Endodermal cell (in vitro differentiated cells): ENCODE data around the gene RIMBP2. TPM values are rescaled to one million over a fixed set of nuclear protein-coding genes. Genes with fewer than 3 reads are reported as not detected.

Experiments
- DNase-seq: peaks from one replicate; pipeline ENCODE4 v3.0.0-alpha.2; 2017
- H3K27ac ChIP-seq: 2 replicates; pipeline ENCODE4 v1.5.1; 2013; ENCODE audit warnings: mild to moderate bottlenecking, low read depth, low read length, moderate library complexity
- H3K27me3 ChIP-seq: 2 replicates; pipeline ENCODE4 v1.6.1; 2013; ENCODE audit warnings: mild to moderate bottlenecking, low read length, moderate library complexity; ENCODE audit not compliant: insufficient read depth, control insufficient read depth, poor library complexity, severe bottlenecking
- H3K36me3 ChIP-seq: 2 replicates; pipeline ENCODE4 v1.7.0; 2013; ENCODE audit warnings: mild to moderate bottlenecking, low read length, moderate library complexity; ENCODE audit not compliant: control insufficient read depth, insufficient read depth
- H3K4me1 ChIP-seq: one replicate; pipeline ENCODE4 v1.7.0; 2013; ENCODE audit warnings: low read length; ENCODE audit not compliant: control insufficient read depth, insufficient read depth
- H3K4me3 ChIP-seq: 2 replicates; pipeline ENCODE4 v1.5.1; 2013; ENCODE audit warnings: mild to moderate bottlenecking, low read length, moderate library complexity
- H3K9ac ChIP-seq: 2 replicates; pipeline ENCODE4 v1.6.1; 2013; ENCODE audit warnings: mild to moderate bottlenecking, low read length, moderate library complexity; ENCODE audit not compliant: poor library complexity, severe bottlenecking; ENCODE audit errors: extremely low read depth
- H3K9me3 ChIP-seq: 2 replicates; pipeline ENCODE4 v1.6.1; 2013; ENCODE audit warnings: mild to moderate bottlenecking, low read length, moderate library complexity; ENCODE audit not compliant: control insufficient read depth
- H3K27ac Mint-ChIP-seq: 2 replicates; pipeline ENCODE4 v1.8.0; 2020; ENCODE audit warnings: mixed read lengths
- H3K27me3 Mint-ChIP-seq: 2 replicates; pipeline ENCODE4 v1.8.0; 2021; ENCODE audit warnings: mild to moderate bottlenecking, mixed read lengths; ENCODE audit not compliant: insufficient read depth
- H3K36me3 Mint-ChIP-seq: 2 replicates; pipeline ENCODE4 v1.8.0; 2020; ENCODE audit warnings: low read depth, mixed read lengths
- H3K4me1 Mint-ChIP-seq: 2 replicates; pipeline ENCODE4 v1.8.0; 2020; ENCODE audit warnings: mixed read lengths
- H3K4me3 Mint-ChIP-seq: 2 replicates; pipeline ENCODE4 v1.8.0; 2020; ENCODE audit warnings: mild to moderate bottlenecking, moderate library complexity, mixed read lengths
- H3K9me3 Mint-ChIP-seq: 2 replicates; pipeline ENCODE4 v1.8.0; 2020; ENCODE audit warnings: mild to moderate bottlenecking, mixed read lengths
- CTCF ChIP-seq: fragments of 200-600 bp; sonication (generic); conservative IDR thresholded peaks from 2 replicates; pipeline ENCODE4 v1.5.0; 2021; ENCODE audit warnings: antibody characterized with exemption, mild to moderate bottlenecking
- WGBS, 2 experiments: methylation state at CpG; one replicate each; pipeline versions ENCODE4 v1.1.5 to v1.1.7; 2013; ENCODE audit warnings: missing lambda C conversion rate in 2 of 2, mixed read lengths in 1 of 2; ENCODE audit not compliant: insufficient coverage in 1 of 2, insufficient read length in 1 of 2; 5-methylcytosine and 5-hydroxymethylcytosine counted together
- total RNA-seq, 2 donors: library from RNA; stranded (reverse); fragmentation: NEBNext Ultra II Directional in 1 of 2; extraction: Animal tissue kit (Norgen Biotek cat#: 25700) in 1 of 2; gene quantifications; 2 replicates in 1 of 2; 3 replicates in 1 of 2; pipeline ENCODE4 v1.2.1, GENCODE V29; 2021

RIMBP2 gene
- total RNA-seq, 2 donors from 2014 or later = 0.13 to 3.4 TPM

- H3K9me3 Mint-ChIP-seq = no peaks in the 10 kb centered on the region
- no peak overlapping the region for H3K27ac ChIP-seq
- no peaks in the 10 kb centered on the region for H3K36me3 Mint-ChIP-seq
- H3K9me3 ChIP-seq = no peaks in the 10 kb centered on the region
- H3K4me3 ChIP-seq = no peak overlapping the region
- no peaks in the 10 kb centered on the region for H3K27me3 Mint-ChIP-seq
- no peak overlapping the region for H3K4me3 Mint-ChIP-seq
- no peaks in the 10 kb centered on the region for H3K36me3 ChIP-seq
- WGBS, 2 experiments = 81 to 93% methylated on average over 4 to 7 of the region's 7 CpGs
- H3K27me3 ChIP-seq = no peaks in the 10 kb centered on the region
- no peak for DNase-seq
- TF ChIP-seq CTCF = no peak
- no peak overlapping the region for H3K27ac Mint-ChIP-seq
- peaks cover 3% of the 10 kb centered on the region for H3K4me1 ChIP-seq
- H3K9ac ChIP-seq = no peak overlapping the region
- peaks cover 3% of the 10 kb centered on the region for H3K4me1 Mint-ChIP-seq
Observed at GRCh38 chr12:130608831-130609230, 107.3 kb downstream of the RIMBP2 start.

DNA sequence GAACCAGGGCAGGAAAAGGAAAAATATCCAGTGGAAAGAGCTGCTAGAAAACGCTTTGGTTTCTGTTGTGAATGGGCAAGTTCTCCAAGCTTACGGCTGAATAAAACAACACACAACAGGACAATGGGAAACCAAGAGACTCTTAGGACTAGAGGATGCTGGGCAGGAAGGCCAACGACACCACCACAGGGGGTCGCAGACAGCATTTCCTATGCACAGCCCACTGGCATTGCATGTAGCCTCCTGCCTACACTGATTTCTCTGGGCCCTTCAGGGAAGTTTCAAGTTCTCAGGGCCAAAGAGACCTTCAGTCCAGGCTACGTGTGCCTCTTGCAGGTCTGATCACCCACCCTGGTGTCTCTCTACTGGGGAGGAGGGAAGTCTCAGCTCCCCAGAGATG is 108.0 kb downstream of the RIMBP2 start:
- no peak overlapping the region for H3K4me3 ChIP-seq
- H3K27ac ChIP-seq = peak overlapping the region; percentile 29
- Mint-ChIP-seq H3K27ac (peak overlapping the region; percentile 35), H3K36me3 (no peaks in the 10 kb centered on the region), H3K4me3 (no peak overlapping the region), H3K9me3 (no peaks in the 10 kb centered on the region), H3K27me3 (no peaks in the 10 kb centered on the region), H3K4me1 (peaks cover 3% of the 10 kb centered on the region)
- H3K36me3 ChIP-seq = no peaks in the 10 kb centered on the region
- DNase-seq = peak; percentile 84
- no peak for TF ChIP-seq CTCF
- H3K9me3 ChIP-seq = no peaks in the 10 kb centered on the region
- H3K4me1 ChIP-seq = peaks cover 3% of the 10 kb centered on the region
- no peak overlapping the region for H3K9ac ChIP-seq
- H3K27me3 ChIP-seq = no peaks in the 10 kb centered on the region
- WGBS, 2 experiments = 48 to 78% methylated on average over 4 to 5 of the region's 5 CpGs

DNA sequence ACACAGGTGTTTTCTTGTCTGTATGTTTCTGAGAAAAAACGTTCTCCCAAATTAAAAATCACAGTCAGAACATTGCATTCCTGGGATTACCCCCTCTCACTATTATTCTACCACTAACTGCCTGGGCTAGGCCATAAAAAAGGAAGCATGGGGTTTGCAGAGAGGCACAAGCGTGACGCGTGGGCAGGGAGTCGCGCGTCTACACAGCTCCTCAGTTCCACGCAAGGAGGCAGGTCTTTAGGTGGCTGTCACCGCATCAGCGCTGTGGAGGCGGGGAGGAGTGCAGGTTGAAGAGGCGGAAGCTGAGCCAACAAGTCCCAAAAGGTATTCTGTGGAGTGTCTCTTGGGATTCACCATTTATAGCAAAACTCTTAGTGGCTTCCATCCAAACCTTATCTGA is 109.9 kb downstream of the RIMBP2 start:
- Mint-ChIP-seq H3K4me1 (peaks cover 3% of the 10 kb centered on the region), H3K36me3 (no peaks in the 10 kb centered on the region), H3K27me3 (no peaks in the 10 kb centered on the region), H3K27ac (no peak overlapping the region), H3K9me3 (no peaks in the 10 kb centered on the region), H3K4me3 (no peak overlapping the region)
- Histone ChIP-seq H3K27me3 (no peaks in the 10 kb centered on the region), H3K9ac (no peak overlapping the region), H3K9me3 (no peaks in the 10 kb centered on the region), H3K4me1 (peaks cover 3% of the 10 kb centered on the region), H3K36me3 (no peaks in the 10 kb centered on the region), H3K27ac (no peak overlapping the region), H3K4me3 (no peak overlapping the region)
- TF ChIP-seq CTCF = no peak
- peak; percentile 42 for DNase-seq
- 86 to 88% methylated on average over 12 of the region's 12 CpGs for WGBS, 2 experiments
